Neural cell (in vitro differentiated cells): ENCODE measurements around the gene ITPKB.

Source experiments
- CTCF ChIP-seq: fragments of 450-650 bp; IDR thresholded peaks from 2 replicates; pipeline ENCODE4 v1.5.1; 2014; ENCODE audit warnings: antibody characterized with exemption, mild to moderate bottlenecking, moderate library complexity; ENCODE audit not compliant: poor library complexity, severe bottlenecking
- EP300 ChIP-seq: fragments of 450-650 bp; conservative IDR thresholded peaks from 2 replicates; pipeline ENCODE4 v1.6.1; 2014; ENCODE audit warnings: antibody characterized with exemption, mild to moderate bottlenecking, moderate library complexity; ENCODE audit not compliant: poor library complexity, severe bottlenecking
- EZH2 ChIP-seq: fragments of 200-600, 300-800 bp; shearing (Covaris generic), sonication (generic); IDR thresholded peaks from 2 replicates; pipeline ENCODE4 v1.6.1; 2014; ENCODE audit warnings: antibody characterized with exemption, low read length, borderline replicate concordance, mild to moderate bottlenecking; ENCODE audit not compliant: insufficient read depth, poor library complexity, severe bottlenecking
- POLR2AphosphoS5 ChIP-seq: IDR thresholded peaks from 2 replicates; pipeline ENCODE4 v1.6.1; 2012
- RAD21 ChIP-seq: fragments of 450-650 bp; conservative IDR thresholded peaks from 2 replicates; pipeline ENCODE4 v1.6.1; 2014; ENCODE audit warnings: antibody characterized with exemption, mild to moderate bottlenecking, moderate library complexity
- SMC3 ChIP-seq: fragments of 450-650 bp; conservative IDR thresholded peaks from 2 replicates; pipeline ENCODE4 v1.6.1; 2014; ENCODE audit warnings: antibody characterized with exemption, mild to moderate bottlenecking, moderate library complexity; ENCODE audit not compliant: poor library complexity
- TAF1 ChIP-seq: IDR thresholded peaks from 2 replicates; pipeline ENCODE4 v1.6.1; 2012; ENCODE audit warnings: low read depth
- TF ChIP-seq, protein P1 (sequence below): IDR thresholded peaks from 2 replicates; pipeline ENCODE4 v1.6.1; 2012; ENCODE audit warnings: borderline replicate concordance

- TF ChIP-seq EZH2 (no peak), POLR2AphosphoS5 (no peak), CTCF (no peak), EP300 (no peak), RAD21 (no peak), SMC3 (no peak), TAF1 (no peak)
- TF ChIP-seq, protein P1, sequence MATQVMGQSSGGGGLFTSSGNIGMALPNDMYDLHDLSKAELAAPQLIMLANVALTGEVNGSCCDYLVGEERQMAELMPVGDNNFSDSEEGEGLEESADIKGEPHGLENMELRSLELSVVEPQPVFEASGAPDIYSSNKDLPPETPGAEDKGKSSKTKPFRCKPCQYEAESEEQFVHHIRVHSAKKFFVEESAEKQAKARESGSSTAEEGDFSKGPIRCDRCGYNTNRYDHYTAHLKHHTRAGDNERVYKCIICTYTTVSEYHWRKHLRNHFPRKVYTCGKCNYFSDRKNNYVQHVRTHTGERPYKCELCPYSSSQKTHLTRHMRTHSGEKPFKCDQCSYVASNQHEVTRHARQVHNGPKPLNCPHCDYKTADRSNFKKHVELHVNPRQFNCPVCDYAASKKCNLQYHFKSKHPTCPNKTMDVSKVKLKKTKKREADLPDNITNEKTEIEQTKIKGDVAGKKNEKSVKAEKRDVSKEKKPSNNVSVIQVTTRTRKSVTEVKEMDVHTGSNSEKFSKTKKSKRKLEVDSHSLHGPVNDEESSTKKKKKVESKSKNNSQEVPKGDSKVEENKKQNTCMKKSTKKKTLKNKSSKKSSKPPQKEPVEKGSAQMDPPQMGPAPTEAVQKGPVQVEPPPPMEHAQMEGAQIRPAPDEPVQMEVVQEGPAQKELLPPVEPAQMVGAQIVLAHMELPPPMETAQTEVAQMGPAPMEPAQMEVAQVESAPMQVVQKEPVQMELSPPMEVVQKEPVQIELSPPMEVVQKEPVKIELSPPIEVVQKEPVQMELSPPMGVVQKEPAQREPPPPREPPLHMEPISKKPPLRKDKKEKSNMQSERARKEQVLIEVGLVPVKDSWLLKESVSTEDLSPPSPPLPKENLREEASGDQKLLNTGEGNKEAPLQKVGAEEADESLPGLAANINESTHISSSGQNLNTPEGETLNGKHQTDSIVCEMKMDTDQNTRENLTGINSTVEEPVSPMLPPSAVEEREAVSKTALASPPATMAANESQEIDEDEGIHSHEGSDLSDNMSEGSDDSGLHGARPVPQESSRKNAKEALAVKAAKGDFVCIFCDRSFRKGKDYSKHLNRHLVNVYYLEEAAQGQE = no peak
Measured at GRCh38 chr1:226766565-226766964, 27.5 kb upstream of the ITPKB start.
